ENCODE measurements around the gene DNAJC4.

The DNAJC4 gene

DNA sequence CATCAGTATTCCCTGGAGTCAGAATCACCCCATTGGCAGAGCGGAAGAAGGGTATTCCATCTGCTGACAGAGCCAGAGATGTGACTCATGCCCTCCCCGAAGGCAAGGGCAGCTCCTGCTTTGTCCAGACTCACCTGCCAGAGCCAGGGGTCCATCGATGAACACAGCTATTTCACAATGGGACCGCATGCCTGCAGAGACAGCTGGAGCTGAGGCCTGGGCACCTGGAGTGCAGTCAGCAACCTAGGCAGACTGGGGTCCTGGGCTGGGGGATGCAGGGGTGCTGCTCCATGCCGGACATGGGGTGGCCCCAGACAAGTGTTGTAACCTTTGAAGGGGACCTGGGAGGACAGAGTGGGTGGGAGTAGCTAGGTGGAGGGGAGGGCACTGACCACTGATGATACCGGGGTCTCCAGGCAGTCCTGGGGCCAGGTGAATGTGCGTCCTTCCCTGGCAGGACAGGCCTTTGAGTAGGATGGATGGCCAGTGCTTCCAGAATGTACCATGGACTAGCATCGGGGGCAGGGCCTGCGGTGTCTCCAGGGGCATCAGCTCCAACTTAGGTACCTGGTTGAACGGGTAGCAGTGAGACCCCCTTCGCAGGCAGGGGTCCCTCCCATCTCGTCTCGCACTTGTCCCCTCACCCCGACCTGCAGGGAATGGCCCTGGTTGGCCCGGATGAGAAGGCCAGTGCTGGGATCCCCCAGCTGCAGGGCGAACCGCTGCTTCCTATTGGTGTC, 6.0 kb upstream of the DNAJC4 start:
- H3K27ac ChIP-seq: no peak overlapping the region
- DNase-seq: no peak
- in situ Hi-C loops (cut with HindIII; ENCODE audit: low pct_ligation_motif_present, low sequenced_read_pairs): no loop called here
- TF ChIP-seq, protein P1, sequence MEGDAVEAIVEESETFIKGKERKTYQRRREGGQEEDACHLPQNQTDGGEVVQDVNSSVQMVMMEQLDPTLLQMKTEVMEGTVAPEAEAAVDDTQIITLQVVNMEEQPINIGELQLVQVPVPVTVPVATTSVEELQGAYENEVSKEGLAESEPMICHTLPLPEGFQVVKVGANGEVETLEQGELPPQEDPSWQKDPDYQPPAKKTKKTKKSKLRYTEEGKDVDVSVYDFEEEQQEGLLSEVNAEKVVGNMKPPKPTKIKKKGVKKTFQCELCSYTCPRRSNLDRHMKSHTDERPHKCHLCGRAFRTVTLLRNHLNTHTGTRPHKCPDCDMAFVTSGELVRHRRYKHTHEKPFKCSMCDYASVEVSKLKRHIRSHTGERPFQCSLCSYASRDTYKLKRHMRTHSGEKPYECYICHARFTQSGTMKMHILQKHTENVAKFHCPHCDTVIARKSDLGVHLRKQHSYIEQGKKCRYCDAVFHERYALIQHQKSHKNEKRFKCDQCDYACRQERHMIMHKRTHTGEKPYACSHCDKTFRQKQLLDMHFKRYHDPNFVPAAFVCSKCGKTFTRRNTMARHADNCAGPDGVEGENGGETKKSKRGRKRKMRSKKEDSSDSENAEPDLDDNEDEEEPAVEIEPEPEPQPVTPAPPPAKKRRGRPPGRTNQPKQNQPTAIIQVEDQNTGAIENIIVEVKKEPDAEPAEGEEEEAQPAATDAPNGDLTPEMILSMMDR (IDR thresholded peaks at IDR 0.05; ENCODE audit: low read depth, low read length, missing control alignments): no peak
- H3K27me3 ChIP-seq (replicated peaks): no peaks in the 10 kb centered on the region
- H3K36me3 ChIP-seq (replicated peaks): peaks cover 8% of the 10 kb centered on the region
- H3K4me3 ChIP-seq (ENCODE audit: low read depth, low read length): no peak overlapping the region

DNA sequence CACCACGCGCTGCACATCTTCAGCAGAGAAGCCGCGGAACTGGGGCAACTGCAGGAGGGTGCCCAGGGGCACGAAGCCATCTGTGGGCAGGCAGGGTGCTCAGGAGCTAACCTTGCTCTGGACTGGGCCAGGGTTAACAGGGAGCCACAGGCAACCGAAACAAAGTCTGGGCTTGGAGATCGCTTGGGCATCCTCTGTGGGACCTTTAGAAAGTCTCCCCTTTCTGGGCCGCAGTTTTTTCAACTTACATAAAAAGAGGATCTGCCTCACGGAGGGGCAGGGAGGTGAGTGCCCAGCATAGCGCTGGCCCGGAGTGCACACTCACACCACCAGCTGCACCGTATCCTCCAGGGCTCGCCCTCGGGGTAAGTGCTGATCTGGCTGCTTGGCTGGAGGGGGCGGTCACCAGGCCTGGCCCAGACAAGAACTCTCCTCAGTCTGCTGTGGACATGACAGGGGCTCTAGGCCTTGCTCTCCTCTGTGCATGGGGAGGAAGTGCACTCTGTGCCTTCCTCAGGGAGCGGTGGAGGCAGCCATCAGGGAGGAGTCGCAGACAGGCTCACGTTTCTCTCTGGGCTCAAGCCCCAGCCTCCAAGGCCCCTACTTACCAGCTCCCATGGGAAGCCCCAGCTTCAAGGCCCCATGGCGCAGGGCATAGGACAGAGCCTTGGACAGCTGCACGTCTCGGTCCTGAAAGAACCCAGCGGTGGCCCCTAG, 5.3 kb upstream of the DNAJC4 start:
- Histone ChIP-seq H3K27me3 (replicated peaks) (no peaks in the 10 kb centered on the region), H3K36me3 (replicated peaks) (peaks cover 8% of the 10 kb centered on the region), H3K4me3 (ENCODE audit: low read depth, low read length) (peak overlapping the region; percentile 81), H3K27ac (no peak overlapping the region)
- TF ChIP-seq, protein P1 (IDR thresholded peaks at IDR 0.05; ENCODE audit: low read depth, low read length, missing control alignments): no peak
- in situ Hi-C loops (cut with HindIII; ENCODE audit: low pct_ligation_motif_present, low sequenced_read_pairs): no loop called here
- no peak for DNase-seq

DNA sequence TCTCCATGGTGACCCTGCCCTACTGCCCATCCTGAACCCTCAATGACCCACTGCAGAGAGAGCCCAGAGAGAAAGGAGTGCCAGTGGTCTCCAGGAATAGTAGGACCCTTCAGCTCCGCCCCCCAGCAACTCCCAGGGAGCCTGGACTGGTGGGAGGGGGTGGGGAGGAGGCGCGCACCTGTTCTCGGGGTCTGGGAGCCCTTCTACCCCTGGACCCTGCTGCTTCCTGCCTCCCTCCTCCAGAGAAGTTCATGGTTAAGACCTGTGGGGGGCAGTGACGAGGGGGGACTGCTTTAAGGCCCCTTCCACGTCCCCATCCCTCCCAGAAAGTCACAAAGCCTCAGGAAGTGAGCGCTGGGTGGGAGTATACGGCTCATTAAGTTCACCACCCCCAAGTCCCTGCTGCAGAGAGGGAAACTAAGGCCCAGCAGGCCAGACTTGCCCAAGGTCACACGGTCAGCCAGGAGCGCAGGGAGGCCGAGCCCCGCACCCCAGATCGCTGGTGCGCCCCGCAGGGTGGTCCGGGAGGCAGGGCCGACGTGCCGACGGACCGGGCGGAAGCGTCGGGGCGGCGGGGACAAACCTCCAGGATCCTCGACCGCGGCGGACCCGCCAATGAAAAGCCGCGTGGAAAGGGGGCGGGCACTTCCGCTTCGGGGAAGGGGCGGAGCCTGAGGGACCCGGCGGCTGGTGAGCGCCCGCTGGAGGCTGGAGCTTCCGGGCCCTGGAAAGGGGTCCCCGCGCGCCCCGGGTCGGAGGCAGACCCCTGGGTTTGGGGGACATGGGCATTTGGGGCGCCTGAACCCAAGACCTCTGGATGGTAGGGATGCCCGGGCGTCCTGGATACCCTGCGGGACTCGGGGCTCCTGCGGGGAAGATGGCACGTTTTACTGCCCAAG, 4.5 kb upstream of the DNAJC4 start, which contains the start of the genes NUDT22 and TRPT1:
TSS of gene NUDT22 (plus strand) at position 667 of the 899 bp plus-strand sequence. CDS start 379 bp downstream, outside the sequence.
TSS of gene TRPT1 (minus strand) at position 579 of the 899 bp plus-strand sequence. CDS start at position 253, 326 bp downstream.
- peak; percentile 60 for DNase-seq
- TF ChIP-seq, protein P1 (IDR thresholded peaks at IDR 0.05; ENCODE audit: low read depth, low read length, missing control alignments): peak; percentile 55
- Histone ChIP-seq H3K36me3 (replicated peaks) (peaks cover 6% of the 10 kb centered on the region), H3K27ac (peak within 1 kb of the TSS; percentile 21), H3K27me3 (replicated peaks) (no peaks in the 10 kb centered on the region), H3K4me3 (ENCODE audit: low read depth, low read length) (peak within 1 kb of the TSS; percentile 81)
- in situ Hi-C loops (cut with HindIII; ENCODE audit: low pct_ligation_motif_present, low sequenced_read_pairs): no loop called here

DNA sequence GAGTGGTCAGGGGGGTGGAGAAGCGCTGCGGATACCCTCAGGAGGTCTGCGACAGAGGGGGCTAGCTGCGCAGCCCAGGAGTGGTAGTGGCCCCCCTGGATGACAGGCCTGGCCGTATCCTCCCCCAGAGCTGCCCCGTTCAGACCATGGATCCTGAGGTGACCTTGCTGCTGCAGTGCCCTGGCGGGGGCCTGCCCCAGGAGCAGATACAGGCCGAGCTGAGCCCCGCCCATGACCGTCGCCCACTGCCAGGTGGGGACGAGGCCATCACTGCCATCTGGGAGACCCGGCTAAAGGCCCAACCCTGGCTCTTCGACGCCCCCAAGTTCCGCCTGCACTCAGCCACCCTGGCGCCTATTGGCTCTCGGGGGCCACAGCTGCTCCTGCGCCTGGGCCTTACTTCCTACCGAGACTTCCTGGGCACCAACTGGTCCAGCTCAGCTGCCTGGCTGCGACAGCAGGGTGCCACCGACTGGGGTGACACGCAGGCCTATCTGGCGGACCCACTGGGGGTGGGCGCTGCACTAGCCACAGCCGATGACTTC, 3.8 kb upstream of the DNAJC4 start:
- TF ChIP-seq, protein P1 (IDR thresholded peaks at IDR 0.05; ENCODE audit: low read depth, low read length, missing control alignments): no peak
- Histone ChIP-seq H3K4me3 (ENCODE audit: low read depth, low read length) (peak overlapping the region; percentile 81), H3K27ac (peak overlapping the region; percentile 21), H3K27me3 (replicated peaks) (no peaks in the 10 kb centered on the region), H3K36me3 (replicated peaks) (no peaks in the 10 kb centered on the region)
- in situ Hi-C loops (cut with HindIII; ENCODE audit: low pct_ligation_motif_present, low sequenced_read_pairs): no loop called here
- no peak for DNase-seq

DNA sequence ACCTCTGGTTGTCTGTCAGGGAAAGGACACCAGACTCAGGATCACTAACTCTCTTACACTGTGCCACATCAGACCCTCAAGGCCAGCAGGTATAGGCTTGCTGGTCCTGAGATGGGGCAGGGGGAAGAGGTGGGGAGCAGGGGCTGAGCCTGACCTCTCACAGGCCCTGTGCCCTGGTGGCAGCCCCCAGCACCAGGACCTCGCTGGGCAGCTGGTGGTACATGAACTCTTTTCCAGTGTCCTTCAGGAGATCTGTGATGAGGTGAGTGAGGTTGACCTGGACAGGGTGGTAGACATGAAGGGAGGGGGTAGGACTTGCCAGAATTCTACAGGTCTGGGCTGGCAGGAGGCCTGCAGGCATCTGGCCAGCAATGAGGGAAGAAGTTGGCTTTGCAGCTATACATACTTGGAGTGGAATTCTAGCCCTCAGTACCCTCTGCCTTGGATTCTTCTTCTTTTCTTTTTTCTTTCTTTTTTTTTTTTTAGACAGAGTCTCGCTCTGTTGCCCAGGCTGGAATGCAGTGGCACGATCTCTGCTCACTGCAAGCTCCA, 2.9 kb upstream of the DNAJC4 start:
- in situ Hi-C loops (cut with HindIII; ENCODE audit: low pct_ligation_motif_present, low sequenced_read_pairs): no loop called here

More for the DNA sequence above, 2.9 kb upstream of the DNAJC4 start:
- no peak for DNase-seq
- Histone ChIP-seq H3K36me3 (replicated peaks) (no peaks in the 10 kb centered on the region), H3K27ac (no peak overlapping the region), H3K27me3 (replicated peaks) (no peaks in the 10 kb centered on the region), H3K4me3 (ENCODE audit: low read depth, low read length) (peak overlapping the region; percentile 81)
- TF ChIP-seq, protein P1 (IDR thresholded peaks at IDR 0.05; ENCODE audit: low read depth, low read length, missing control alignments): no peak
